Measurements from ENCODE around the gene HGF. TPM values are rescaled to one million over a fixed set of nuclear protein-coding genes. Genes with fewer than 3 reads are reported as not detected.
"Not testable (repeated sequence)": the region's sequence is repeated elsewhere in the genome, so short reads cannot be mapped to it uniquely, and the experiment has no call there.

HGF gene
- 10 to 100 TPM; 12.6 to 35.7 TPM for total RNA-seq

DNA sequence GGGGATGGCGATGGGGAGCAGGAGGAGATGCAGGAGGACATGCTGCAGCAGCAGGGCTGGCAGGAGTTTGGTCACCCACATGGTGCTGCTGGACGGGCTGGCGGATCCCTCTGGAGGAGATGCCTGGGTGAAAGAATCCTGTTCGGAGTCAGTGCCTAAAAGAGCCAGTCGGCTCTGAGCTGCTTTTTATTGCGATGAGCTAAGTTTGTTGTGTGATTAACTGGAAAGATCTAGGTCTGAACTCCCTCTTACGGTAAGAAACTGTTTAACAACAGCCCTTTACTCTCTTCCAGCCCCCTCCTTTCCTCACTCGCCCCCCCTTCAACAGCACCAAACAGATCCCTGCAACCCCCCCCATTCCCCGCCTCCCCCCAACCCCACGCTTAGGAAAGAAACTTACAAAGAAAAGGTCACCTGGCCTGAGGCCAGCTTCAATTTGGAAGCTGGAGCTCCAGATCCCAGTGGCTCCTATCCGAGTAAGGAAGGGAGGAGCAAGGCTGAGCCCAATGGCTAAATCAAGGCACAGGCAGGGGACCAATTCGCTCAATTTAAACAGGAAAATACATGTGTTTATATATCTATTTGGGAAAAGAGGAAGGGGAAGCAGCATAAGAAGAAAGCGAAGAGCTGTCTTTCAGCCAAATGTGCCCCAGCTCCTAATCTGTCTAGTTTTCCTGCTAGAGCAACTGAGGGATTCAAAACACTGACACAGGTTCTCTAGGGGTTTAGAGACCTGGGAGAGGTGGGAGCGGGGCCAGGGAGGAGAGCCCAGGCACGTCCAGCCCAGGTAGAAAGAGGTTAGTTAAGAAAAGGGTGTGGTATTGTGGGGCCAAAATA lies at the start of gene HGF:
HGF (minus strand) TSS at position 157 of the 837 bp plus-strand sequence; CDS start at position 81, 76 bp downstream.
- Histone ChIP-seq H3K9me3 (no peaks in the 10 kb centered on the region), H3K27me3 (replicated peaks; ENCODE audit: insufficient read depth) (no peaks in the 10 kb centered on the region), H3K27ac (peak within 1 kb of the TSS; percentile 55 to 62), H3K4me3 (peak within 1 kb of the TSS; percentile 76), H3K4me1 (ENCODE audit: control insufficient read depth in 1 of 2, low read depth in 2 of 2) (peaks cover 7 to 34% of the 10 kb centered on the region in 2 donors), H3K36me3 (no peaks in the 10 kb centered on the region)
- ATAC-seq (ENCODE audit: insufficient number of reproducible peaks, low FRiP score, low read depth) = peak; percentile 52
- DNase-seq (ENCODE audit: low spot score) = no peak
- peak; percentile 24 for TF ChIP-seq CTCF (IDR thresholded peaks at IDR 0.05)

DNA sequence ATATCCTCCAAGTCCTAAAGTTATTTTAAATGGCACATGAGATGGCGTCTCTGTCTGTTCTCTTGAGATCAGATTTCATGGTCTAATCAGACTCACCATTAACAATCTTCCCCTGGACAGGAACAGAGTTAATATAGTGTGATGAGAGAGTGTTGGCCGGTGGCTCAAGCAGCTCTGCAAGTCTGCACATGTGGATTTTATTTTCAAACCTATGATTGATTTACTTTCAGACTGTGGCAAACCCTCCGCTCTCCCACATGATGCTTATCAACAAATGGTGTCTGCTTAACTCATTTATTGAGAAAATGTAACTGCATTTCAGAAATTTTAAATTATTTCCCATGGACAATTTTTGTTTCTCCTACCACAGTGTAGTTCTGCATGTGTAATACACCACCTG lies 46.5 kb upstream of the HGF start:
- H3K36me3 ChIP-seq = no peaks in the 10 kb centered on the region
- H3K27me3 ChIP-seq (replicated peaks; ENCODE audit: insufficient read depth) = no peaks in the 10 kb centered on the region
- no peaks in the 10 kb centered on the region for H3K4me1 ChIP-seq (ENCODE audit: control insufficient read depth in 1 of 2, low read depth in 2 of 2)
- TF ChIP-seq CTCF (IDR thresholded peaks at IDR 0.05) = no peak
- no peak overlapping the region for H3K27ac ChIP-seq
- DNase-seq (ENCODE audit: low spot score) (no peak), ATAC-seq (ENCODE audit: insufficient number of reproducible peaks, low FRiP score, low read depth) (no peak)
- H3K9me3 ChIP-seq = no peaks in the 10 kb centered on the region
- no peak overlapping the region for H3K4me3 ChIP-seq

DNA sequence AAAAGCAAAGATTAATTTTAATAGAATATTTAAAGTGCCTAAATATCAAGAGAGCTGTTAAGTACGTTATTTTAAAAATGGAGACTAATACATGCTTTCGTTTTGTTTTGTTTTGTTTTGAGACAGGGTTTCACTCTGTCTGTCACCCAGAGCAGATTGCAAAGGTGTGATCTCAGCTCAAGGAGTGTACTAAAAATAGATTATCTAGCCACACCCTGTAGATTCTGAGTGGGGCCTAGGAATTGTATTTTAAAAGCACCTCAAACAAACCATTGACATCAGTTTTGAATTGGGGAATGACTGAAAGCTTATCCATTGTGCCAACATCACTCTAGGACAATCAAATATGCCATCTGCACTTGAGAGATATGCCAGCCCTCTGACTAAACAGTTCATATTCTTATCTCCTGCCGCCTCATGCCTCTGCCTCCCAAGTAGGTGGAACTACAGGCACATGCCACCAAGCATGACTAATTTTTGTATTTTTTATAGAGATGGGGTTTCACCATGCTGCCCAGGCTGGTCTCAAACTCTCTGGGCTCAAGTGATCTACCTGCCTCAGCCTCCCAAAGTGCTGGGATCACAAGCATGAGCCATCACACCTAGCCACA lies 43.1 kb upstream of the HGF start:
- not testable (repeated sequence) for H3K4me3 ChIP-seq; H3K27ac ChIP-seq; H3K36me3 ChIP-seq; H3K9me3 ChIP-seq; H3K4me1 ChIP-seq (ENCODE audit: control insufficient read depth in 1 of 2, low read depth in 2 of 2); ATAC-seq (ENCODE audit: insufficient number of reproducible peaks, low FRiP score, low read depth); H3K27me3 ChIP-seq (replicated peaks; ENCODE audit: insufficient read depth); DNase-seq (ENCODE audit: low spot score)

- no peak for TF ChIP-seq CTCF (IDR thresholded peaks at IDR 0.05)
- H3K4me1 ChIP-seq (ENCODE audit: control insufficient read depth in 1 of 2, low read depth in 2 of 2) = no peaks in the 10 kb centered on the region
- ATAC-seq (ENCODE audit: insufficient number of reproducible peaks, low FRiP score, low read depth) (no peak), DNase-seq (ENCODE audit: low spot score) (no peak)
- H3K9me3 ChIP-seq = no peaks in the 10 kb centered on the region
- no peaks in the 10 kb centered on the region for H3K36me3 ChIP-seq
- no peaks in the 10 kb centered on the region for H3K27me3 ChIP-seq (replicated peaks; ENCODE audit: insufficient read depth)
- H3K4me3 ChIP-seq = no peak overlapping the region
- H3K27ac ChIP-seq = no peak overlapping the region
These were observed 42.4 kb upstream of the HGF start for GRCh38 chr7:81811956-81812865.

- Histone ChIP-seq H3K36me3 (no peaks in the 10 kb centered on the region), H3K27me3 (replicated peaks; ENCODE audit: insufficient read depth) (no peaks in the 10 kb centered on the region), H3K9me3 (no peaks in the 10 kb centered on the region), H3K27ac (peak overlapping the region in 1 of 2 donors; percentile 23), H3K4me3 (no peak overlapping the region), H3K4me1 (ENCODE audit: control insufficient read depth in 1 of 2, low read depth in 2 of 2) (no peaks in the 10 kb centered on the region)
- DNase-seq (ENCODE audit: low spot score) = no peak
- no peak for ATAC-seq (ENCODE audit: insufficient number of reproducible peaks, low FRiP score, low read depth)
- TF ChIP-seq CTCF (IDR thresholded peaks at IDR 0.05) = no peak
These were observed 40.8 kb upstream of the HGF start for GRCh38 chr7:81810476-81811155.

DNA sequence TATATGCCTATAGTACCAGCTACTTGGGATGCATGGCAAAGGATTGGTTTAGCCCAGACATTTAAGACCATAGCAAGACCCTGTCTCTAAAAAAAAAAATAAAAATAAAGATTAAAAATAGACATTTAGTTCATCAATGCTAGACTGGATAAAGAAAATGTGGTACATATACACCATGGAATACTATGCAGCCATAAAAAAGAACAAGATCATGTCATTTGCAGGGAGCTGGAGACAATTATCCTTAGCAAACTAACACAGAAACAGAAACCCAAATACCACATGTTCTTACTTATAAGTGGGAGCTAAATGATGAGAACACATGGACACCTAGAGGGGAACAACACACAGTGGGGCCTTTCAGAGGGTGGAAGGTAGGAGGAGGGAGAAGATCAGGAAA lies 38.5 kb upstream of the HGF start:
- DNase-seq (ENCODE audit: low spot score); ATAC-seq (ENCODE audit: insufficient number of reproducible peaks, low FRiP score, low read depth); H3K27me3 ChIP-seq (replicated peaks; ENCODE audit: insufficient read depth); H3K27ac ChIP-seq; H3K9me3 ChIP-seq; H3K36me3 ChIP-seq; H3K4me3 ChIP-seq; H3K4me1 ChIP-seq (ENCODE audit: control insufficient read depth in 1 of 2, low read depth in 2 of 2): not testable (repeated sequence)
